HFFc6 (cell line): ENCODE measurements around the gene ATP13A5. TPM values are rescaled to one million over a fixed set of nuclear protein-coding genes. Genes with fewer than 3 reads are reported as not detected.

Experiments used
- DNase-seq: peaks from one replicate; pipeline ENCODE4 v3.0.0-alpha.2; 2018
- H3K27ac Mint-ChIP-seq: 2 replicates; pipeline ENCODE4 v1.8.0; 2020; ENCODE audit warnings: mild to moderate bottlenecking, mixed read lengths
- H3K27me3 Mint-ChIP-seq: 2 replicates; pipeline ENCODE4 v1.8.0; 2021; ENCODE audit warnings: mild to moderate bottlenecking, moderate library complexity, mixed read lengths; ENCODE audit not compliant: insufficient read depth
- H3K36me3 Mint-ChIP-seq: 2 replicates; pipeline ENCODE4 v1.8.0; 2021; ENCODE audit warnings: low read depth, mixed read lengths
- H3K4me1 Mint-ChIP-seq: 2 replicates; pipeline ENCODE4 v1.8.0; 2020; ENCODE audit warnings: low read depth, mixed read lengths
- H3K4me3 Mint-ChIP-seq: 2 replicates; pipeline ENCODE4 v1.8.0; 2020; ENCODE audit warnings: mild to moderate bottlenecking, moderate library complexity, mixed read lengths
- H3K9me3 Mint-ChIP-seq: 2 replicates; pipeline ENCODE4 v1.8.0; 2020; ENCODE audit warnings: mild to moderate bottlenecking, mixed read lengths
- CTCF ChIP-seq: fragments of 200-600 bp; sonication (generic); IDR thresholded peaks from 2 replicates; pipeline ENCODE4 v1.5.0; 2021; ENCODE audit warnings: antibody characterized with exemption, mild to moderate bottlenecking
- total RNA-seq, 6 experiments: library from RNA; stranded (reverse); fragmentation: NEBNext Ultra II Directional; extraction: Animal tissue kit (Norgen Biotek cat#: 25700); gene quantifications; 2 replicates in 1 of 6; 3 replicates in 5 of 6; pipeline ENCODE4 v1.2.3, GENCODE V29; 2021

Gene ATP13A5
- total RNA-seq, 6 experiments from 2014 or later, result not detected

- H3K36me3 Mint-ChIP-seq, result no peaks in the 10 kb centered on the region; the same call in 1 of the 2 replicates
- H3K4me3 Mint-ChIP-seq, result no peak overlapping the region
- TF ChIP-seq CTCF, result no peak
- no peaks in the 10 kb centered on the region for H3K4me1 Mint-ChIP-seq
- H3K27me3 Mint-ChIP-seq, result peaks cover 1% of the 10 kb centered on the region
- no peak overlapping the region for H3K27ac Mint-ChIP-seq
- H3K9me3 Mint-ChIP-seq, result peaks cover 66% of the 10 kb centered on the region
- no peak for DNase-seq
Observed at GRCh38 chr3:193333229-193333628, 45.3 kb downstream of the ATP13A5 start.

GRCh38 chr3:193330555-193331204 is 47.9 kb downstream of the ATP13A5 start:
- H3K36me3 Mint-ChIP-seq, result no peaks in the 10 kb centered on the region; the same call in 1 of the 2 replicates
- TF ChIP-seq CTCF, result no peak
- H3K27ac Mint-ChIP-seq, result no peak overlapping the region
- peaks cover 67% of the 10 kb centered on the region for H3K9me3 Mint-ChIP-seq
- no peaks in the 10 kb centered on the region for H3K4me1 Mint-ChIP-seq
- no peak for DNase-seq
- peaks cover 1% of the 10 kb centered on the region for H3K27me3 Mint-ChIP-seq
- H3K4me3 Mint-ChIP-seq, result no peak overlapping the region

GRCh38 chr3:193317682-193318300 is 60.8 kb downstream of the ATP13A5 start:
- H3K4me3 Mint-ChIP-seq, result no peak overlapping the region
- peaks cover 1% of the 10 kb centered on the region; the same call in 1 of the 2 replicates for H3K27me3 Mint-ChIP-seq
- no peaks in the 10 kb centered on the region for H3K4me1 Mint-ChIP-seq
- H3K36me3 Mint-ChIP-seq, result no peaks in the 10 kb centered on the region
- peaks cover 32% of the 10 kb centered on the region for H3K9me3 Mint-ChIP-seq
- no peak for DNase-seq
- TF ChIP-seq CTCF, result no peak
- H3K27ac Mint-ChIP-seq, result no peak overlapping the region

GRCh38 chr3:193314161-193314560 is 64.4 kb downstream of the ATP13A5 start:
- H3K9me3 Mint-ChIP-seq, result peaks cover 49% of the 10 kb centered on the region
- H3K27me3 Mint-ChIP-seq, result peaks cover 2% of the 10 kb centered on the region; the same call in 1 of the 2 replicates
- H3K4me1 Mint-ChIP-seq, result no peaks in the 10 kb centered on the region
- H3K36me3 Mint-ChIP-seq, result peaks cover 4% of the 10 kb centered on the region; the same call in 1 of the 2 replicates
- no peak for TF ChIP-seq CTCF
- H3K4me3 Mint-ChIP-seq, result no peak overlapping the region
- no peak overlapping the region for H3K27ac Mint-ChIP-seq
- DNase-seq, result no peak

- TF ChIP-seq CTCF, result no peak
- H3K27me3 Mint-ChIP-seq, result peaks cover 2% of the 10 kb centered on the region; the same call in 1 of the 2 replicates
- H3K36me3 Mint-ChIP-seq, result peaks cover 4% of the 10 kb centered on the region; the same call in 1 of the 2 replicates
- no peak overlapping the region for H3K27ac Mint-ChIP-seq
- no peaks in the 10 kb centered on the region for H3K4me1 Mint-ChIP-seq
- H3K4me3 Mint-ChIP-seq, result no peak overlapping the region
- H3K9me3 Mint-ChIP-seq, result peaks cover 50% of the 10 kb centered on the region
- no peak for DNase-seq
Observed at GRCh38 chr3:193313061-193313958, 65.2 kb downstream of the ATP13A5 start.
